ENCODE measurements around the gene OLFM2. TPM values are rescaled to one million over a fixed set of nuclear protein-coding genes. Genes with fewer than 3 reads are reported as not detected.

The OLFM2 gene
- total and polyA plus RNA-seq, 2 of the 4 experiments (the other 2 are of a cell fraction): 2.7 to 5.1 TPM

DNA sequence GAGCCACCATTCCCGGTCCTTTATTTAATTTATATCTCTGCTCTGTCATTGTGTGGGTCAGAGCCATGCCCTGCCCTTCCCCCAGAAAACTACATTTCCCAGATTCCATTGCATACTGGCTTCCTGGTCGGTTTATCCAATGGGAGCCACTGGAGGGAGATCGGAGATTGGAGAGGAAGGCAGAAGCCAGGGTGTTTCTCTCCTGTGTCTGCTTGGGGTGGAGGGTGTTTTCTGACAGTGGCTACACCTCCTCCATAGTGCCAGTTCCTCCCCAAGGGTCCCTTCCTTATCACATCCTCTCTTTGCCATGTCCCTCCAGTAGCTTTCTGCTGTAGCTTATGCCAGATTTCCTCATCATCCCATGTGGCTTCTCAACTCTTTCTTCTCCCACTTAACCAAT, 19.0 kb downstream of the OLFM2 start:
- no peaks in the 10 kb centered on the region; a peak in 1 of 4 replicates for H3K79me1 ChIP-seq (ENCODE audit: low read depth in 1 of 2, low read length in 2 of 2)
- H3K4ac ChIP-seq (ENCODE audit: low read depth, low read length): 0 out of 2 replicates have a peak overlapping the region, but pooled peaks have one; percentile 65
- H3K27me3 ChIP-seq (ENCODE audit: control insufficient read depth, insufficient read depth, low read length): peaks cover 10% of the 10 kb centered on the region
- BruUV-seq (replicated peaks): no TSS peak
- POLR2A ChIA-PET (ENCODE audit: unreplicated experiment): no interaction called here
- H3K36me3 ChIP-seq (ENCODE audit: control insufficient read depth, insufficient read depth, low read length): no peaks in the 10 kb centered on the region
- H2AK9ac ChIP-seq (replicated peaks; ENCODE audit: low read depth, low read length, poor library complexity): no peak overlapping the region
- peaks cover 2% of the 10 kb centered on the region; the same call in 1 of the 2 replicates for H3K4me1 ChIP-seq (ENCODE audit: control insufficient read depth, insufficient read depth, low read length)
- H3K14ac ChIP-seq (replicated peaks; ENCODE audit: low read depth, low read length): no peak overlapping the region; the same call in 1 of the 2 replicates
- peak overlapping the region; percentile 70; the same call in 1 of the 2 replicates for H3K4me2 ChIP-seq (ENCODE audit: low read depth, low read length)
- H2AFZ ChIP-seq (replicated peaks; ENCODE audit: low read length, poor library complexity): peak overlapping the region; percentile 94
- CTCF ChIA-PET: no interaction called here
- H2BK15ac ChIP-seq (ENCODE audit: low read depth, low read length): no peak overlapping the region
- H3K9me3 ChIP-seq (ENCODE audit: control insufficient read depth, insufficient read depth, low read length): no peaks in the 10 kb centered on the region
- H3K27ac ChIP-seq (ENCODE audit: insufficient read depth, low read length): no peak overlapping the region
- dilution Hi-C loops (cut with HindIII; ENCODE audit: low sequenced_read_pairs, unreplicated experiment) (no loop called here), in situ Hi-C loops (cut with MboI; ENCODE audit: low sequenced_read_pairs) (no loop called here), intact Hi-C loops (cut with micrococcal nuclease) (loop anchor here (10.0 kb wide), 1 partner anchor 293 kb away; the partner anchor contains the start of gene ZNF561)
- peak overlapping the region; percentile 23 to 97; a peak in 3 of 4 replicates for H4K8ac ChIP-seq (ENCODE audit: low read depth in 2 of 2, low read length in 2 of 2)
- DNase-seq (peak; percentile 60), ATAC-seq (ENCODE audit: low read depth) (peak; percentile 70)
- H3K56ac ChIP-seq (ENCODE audit: extremely low read depth, insufficient read depth, low read length): no peak overlapping the region
- WGBS, 2 experiments (ENCODE audit: extremely low coverage in 2 of 2, insufficient read length in 1 of 2): 20% methylated on average over 1 of the region's 3 CpGs; no CpG with 5 or more reads in 1 of the 2 experiments
- H3K18ac ChIP-seq (ENCODE audit: low read depth, low read length): no peak overlapping the region
- TF ChIP-seq FOS (IDR thresholded peaks at IDR 0.05; ENCODE audit: low read depth, low read length) (no peak), MAZ (IDR thresholded peaks at IDR 0.05; ENCODE audit: borderline replicate concordance, low read depth, low read length) (no peak), RAD21 (IDR thresholded peaks at IDR 0.05; ENCODE audit: low read length) (no peak), BHLHE40 (IDR thresholded peaks at IDR 0.05; ENCODE audit: low read depth, low read length) (no peak), NFE2L2 (IDR thresholded peaks at IDR 0.05; ENCODE audit: low read depth, low read length) (no peak), RCOR1 (IDR thresholded peaks at IDR 0.05; ENCODE audit: insufficient replicate concordance, low read length) (no peak), MXI1 (IDR thresholded peaks at IDR 0.05; ENCODE audit: borderline replicate concordance, low read depth, low read length) (no peak), SMC3 (IDR thresholded peaks at IDR 0.05; ENCODE audit: low read depth, low read length) (no peak), MAFK (IDR thresholded peaks at IDR 0.05; ENCODE audit: low read depth, low read length) (no peak), CEBPB (IDR thresholded peaks at IDR 0.05; ENCODE audit: low read depth, low read length) (no peak), POLR2A (IDR thresholded peaks at IDR 0.05; ENCODE audit: low read depth, low read length) (no peak), RFX5 (IDR thresholded peaks at IDR 0.05; ENCODE audit: low read depth, low read length) (no peak), CHD1 (IDR thresholded peaks at IDR 0.05; ENCODE audit: low read depth, low read length) (no peak)
- TF ChIP-seq, protein P1, sequence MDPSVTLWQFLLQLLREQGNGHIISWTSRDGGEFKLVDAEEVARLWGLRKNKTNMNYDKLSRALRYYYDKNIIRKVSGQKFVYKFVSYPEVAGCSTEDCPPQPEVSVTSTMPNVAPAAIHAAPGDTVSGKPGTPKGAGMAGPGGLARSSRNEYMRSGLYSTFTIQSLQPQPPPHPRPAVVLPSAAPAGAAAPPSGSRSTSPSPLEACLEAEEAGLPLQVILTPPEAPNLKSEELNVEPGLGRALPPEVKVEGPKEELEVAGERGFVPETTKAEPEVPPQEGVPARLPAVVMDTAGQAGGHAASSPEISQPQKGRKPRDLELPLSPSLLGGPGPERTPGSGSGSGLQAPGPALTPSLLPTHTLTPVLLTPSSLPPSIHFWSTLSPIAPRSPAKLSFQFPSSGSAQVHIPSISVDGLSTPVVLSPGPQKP (IDR thresholded peaks at IDR 0.05; ENCODE audit: borderline replicate concordance, low read depth, low read length): no peak
- TF ChIP-seq, protein P2, sequence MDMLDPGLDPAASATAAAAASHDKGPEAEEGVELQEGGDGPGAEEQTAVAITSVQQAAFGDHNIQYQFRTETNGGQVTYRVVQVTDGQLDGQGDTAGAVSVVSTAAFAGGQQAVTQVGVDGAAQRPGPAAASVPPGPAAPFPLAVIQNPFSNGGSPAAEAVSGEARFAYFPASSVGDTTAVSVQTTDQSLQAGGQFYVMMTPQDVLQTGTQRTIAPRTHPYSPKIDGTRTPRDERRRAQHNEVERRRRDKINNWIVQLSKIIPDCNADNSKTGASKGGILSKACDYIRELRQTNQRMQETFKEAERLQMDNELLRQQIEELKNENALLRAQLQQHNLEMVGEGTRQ (IDR thresholded peaks at IDR 0.05; ENCODE audit: low read depth, low read length): no peak
- TF ChIP-seq, protein P3, sequence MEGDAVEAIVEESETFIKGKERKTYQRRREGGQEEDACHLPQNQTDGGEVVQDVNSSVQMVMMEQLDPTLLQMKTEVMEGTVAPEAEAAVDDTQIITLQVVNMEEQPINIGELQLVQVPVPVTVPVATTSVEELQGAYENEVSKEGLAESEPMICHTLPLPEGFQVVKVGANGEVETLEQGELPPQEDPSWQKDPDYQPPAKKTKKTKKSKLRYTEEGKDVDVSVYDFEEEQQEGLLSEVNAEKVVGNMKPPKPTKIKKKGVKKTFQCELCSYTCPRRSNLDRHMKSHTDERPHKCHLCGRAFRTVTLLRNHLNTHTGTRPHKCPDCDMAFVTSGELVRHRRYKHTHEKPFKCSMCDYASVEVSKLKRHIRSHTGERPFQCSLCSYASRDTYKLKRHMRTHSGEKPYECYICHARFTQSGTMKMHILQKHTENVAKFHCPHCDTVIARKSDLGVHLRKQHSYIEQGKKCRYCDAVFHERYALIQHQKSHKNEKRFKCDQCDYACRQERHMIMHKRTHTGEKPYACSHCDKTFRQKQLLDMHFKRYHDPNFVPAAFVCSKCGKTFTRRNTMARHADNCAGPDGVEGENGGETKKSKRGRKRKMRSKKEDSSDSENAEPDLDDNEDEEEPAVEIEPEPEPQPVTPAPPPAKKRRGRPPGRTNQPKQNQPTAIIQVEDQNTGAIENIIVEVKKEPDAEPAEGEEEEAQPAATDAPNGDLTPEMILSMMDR (conservative IDR thresholded peaks at IDR 0.05; ENCODE audit: low read depth, low read length): no peak
- H2BK5ac ChIP-seq (ENCODE audit: low read depth, low read length, poor library complexity, severe bottlenecking): no peak overlapping the region
- no peak overlapping the region for H2AK5ac ChIP-seq (ENCODE audit: low read depth, low read length)
- H3K9me1 ChIP-seq (ENCODE audit: insufficient read depth, low read length): peaks cover 3% of the 10 kb centered on the region; the same call in 1 of the 2 replicates
- H2BK20ac ChIP-seq (ENCODE audit: low read depth, low read length): no peak overlapping the region
- no peak overlapping the region for H3K23ac ChIP-seq (ENCODE audit: low read depth, low read length)
- no peak overlapping the region for H4K91ac ChIP-seq (ENCODE audit: insufficient read depth, low read depth, low read length)
- H4K20me1 ChIP-seq (ENCODE audit: insufficient read depth, low read length): no peaks in the 10 kb centered on the region
- H2BK120ac ChIP-seq (ENCODE audit: low read depth, low read length): no peak overlapping the region
- no peak overlapping the region for H4K5ac ChIP-seq (ENCODE audit: low read depth, low read length)
- no peak overlapping the region for H3K9ac ChIP-seq (ENCODE audit: low read depth, low read length)
- H3K4me3 ChIP-seq (ENCODE audit: insufficient read depth, low read depth, low read length): no peak overlapping the region
